Stimulated activated CD8-positive, alpha-beta memory T cell treated with anti-CD3 and anti-CD28 coated beads, Interleukin-4, amount 100 ng/mL, for 4 hours (primary cell): Measurements from ENCODE around the gene GRIA1.
"Not testable (repeated sequence)": the region's sequence is repeated elsewhere in the genome, so short reads cannot be mapped to it uniquely, and the experiment has no call there.

Experiments
- DNase-seq, 2 donors: peaks; one replicate each; pipeline ENCODE4 v3.0.0-alpha.2; 2020; ENCODE audit warnings: low read depth in 2 of 2, low spot score in 1 of 2

The GRIA1 gene

DNA sequence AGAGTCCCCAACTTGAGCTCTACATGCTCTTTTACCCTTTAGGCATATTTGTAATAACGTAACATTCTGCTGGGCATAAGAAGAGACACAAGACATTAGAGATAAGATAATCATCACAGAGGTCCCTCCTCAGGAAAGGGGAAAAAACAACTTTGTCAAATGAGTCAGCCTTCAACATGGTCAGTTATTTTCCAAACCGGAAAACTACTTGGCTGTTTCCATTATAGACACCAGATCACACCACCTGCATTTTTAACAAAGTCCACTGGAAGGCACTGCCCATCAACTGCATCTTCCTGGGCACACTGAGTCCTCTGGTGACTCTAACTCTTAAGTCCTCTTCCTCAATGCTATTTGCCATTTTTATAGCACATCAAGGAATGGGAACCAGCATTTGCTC is 326.4 kb downstream of the GRIA1 start:
- no peak for DNase-seq

- DNase-seq = no peak
Measured at GRCh38 chr5:153818626-153819025, 328.2 kb downstream of the GRIA1 start.

DNA sequence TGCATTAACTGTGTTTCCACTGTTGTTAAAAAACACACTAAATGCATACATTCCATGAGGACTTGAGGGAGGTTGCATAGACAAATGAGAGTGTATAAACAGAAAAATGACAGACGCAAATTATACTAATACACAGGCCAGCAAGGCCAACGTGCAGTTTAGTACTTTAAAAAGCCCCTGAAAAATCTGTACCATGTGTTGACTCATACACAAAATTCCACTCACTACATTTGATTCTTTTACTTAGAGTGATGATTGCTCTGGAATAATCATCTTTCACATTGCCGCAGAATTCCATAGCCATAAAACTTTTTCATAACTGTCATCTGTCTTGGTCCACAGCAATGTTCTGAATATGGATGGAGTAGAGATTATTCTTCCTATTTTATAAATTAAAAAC is 332.6 kb downstream of the GRIA1 start:
- DNase-seq = no peak

GRCh38 chr5:153824909-153825308 is 334.4 kb downstream of the GRIA1 start:
- no peak for DNase-seq

GRCh38 chr5:153827397-153827796 is 336.9 kb downstream of the GRIA1 start:
- no peak for DNase-seq

- no peak for DNase-seq
Measured at GRCh38 chr5:153829510-153830065, 339.1 kb downstream of the GRIA1 start.

DNA sequence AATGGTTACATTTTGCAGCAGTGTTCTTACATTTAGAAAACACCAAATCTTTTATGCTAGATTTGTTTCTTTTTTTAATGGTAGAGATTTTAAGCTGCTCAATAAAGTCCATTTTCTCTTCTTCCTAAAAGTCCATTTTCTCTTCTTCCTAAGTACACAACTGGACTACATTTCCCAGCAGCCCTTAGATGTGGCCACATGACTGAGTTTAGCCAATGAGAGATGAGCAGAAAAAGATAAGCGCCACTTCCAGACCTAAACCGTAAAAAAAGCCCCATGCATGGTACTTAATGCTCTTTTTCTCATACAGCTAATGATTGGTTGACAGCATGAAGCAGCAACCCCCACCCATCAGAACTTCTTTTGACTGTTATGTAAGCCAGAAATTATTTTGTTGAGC is 341.5 kb downstream of the GRIA1 start:
- no peak for DNase-seq

DNA sequence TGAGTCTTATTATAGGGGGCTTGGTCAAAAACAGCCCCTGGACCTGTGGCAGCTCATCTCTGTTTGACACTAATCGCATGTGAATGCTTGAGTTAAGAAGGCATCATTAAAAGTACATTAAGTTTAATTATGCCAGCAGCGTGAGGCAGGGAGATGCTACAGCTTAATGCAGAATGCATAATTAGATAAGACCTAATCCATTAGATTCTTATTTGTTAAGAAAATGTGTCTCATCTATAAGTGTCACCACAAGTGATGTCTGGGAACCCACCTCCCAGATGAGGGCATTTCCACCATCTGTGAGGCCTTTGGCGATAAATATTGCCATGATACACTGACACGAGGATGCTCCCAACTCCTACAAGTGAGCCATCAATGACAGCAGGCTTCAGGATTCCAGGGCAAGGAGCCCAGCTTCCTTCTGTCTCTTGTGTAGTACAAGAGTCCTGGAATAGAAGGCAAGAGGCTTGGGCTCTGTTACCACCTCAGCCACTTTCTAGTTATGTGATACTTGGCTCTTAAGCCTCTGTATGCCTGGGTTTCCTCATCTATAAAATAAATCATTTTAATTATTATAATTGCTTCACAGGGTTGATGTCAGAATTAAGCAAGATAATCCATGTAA is 345.5 kb downstream of the GRIA1 start:
- no peak for DNase-seq

- not testable (repeated sequence) for DNase-seq
Measured at GRCh38 chr5:153849303-153850113, 359.0 kb downstream of the GRIA1 start.

- no peak for DNase-seq
Measured at GRCh38 chr5:153860195-153860886, 369.9 kb downstream of the GRIA1 start.

GRCh38 chr5:153862906-153863305 is 372.4 kb downstream of the GRIA1 start:
- DNase-seq = not testable (repeated sequence)
